SK-N-SH treated with all-trans-retinoic acid at 6 μM for 48 hours (cell line): ENCODE results near the gene FCN2.

Source experiments
- ATAC-seq: fragments of 200-7000 bp; cut with Tn5 transposase; 3 replicates; pipeline ENCODE4 v1.9.1; 2020; ENCODE audit warnings: mild to moderate bottlenecking, moderate library complexity
- ARNTL ChIP-seq: fragments of 450-650 bp; formaldehyde crosslinking; IDR thresholded peaks from 2 replicates; pipeline ENCODE4 v1.5.0; 2020; ENCODE audit warnings: low read depth, mild to moderate bottlenecking, moderate library complexity, borderline replicate concordance
- BACH2 ChIP-seq: fragments of 250-450 bp; sonication (Bioruptor Pico); IDR thresholded peaks from 2 replicates; pipeline ENCODE4 v1.9.0; 2021; ENCODE audit warnings: mild to moderate bottlenecking, borderline replicate concordance
- CSDC2 ChIP-seq: fragments of 250-450 bp; sonication (Bioruptor Pico); IDR thresholded peaks from 2 replicates; pipeline ENCODE4 v1.5.0; 2020; ENCODE audit warnings: mild to moderate bottlenecking, moderate library complexity
- ESRRG ChIP-seq: fragments of 250-450 bp; sonication (Bioruptor Pico); IDR thresholded peaks from 2 replicates; pipeline ENCODE4 v1.6.1; 2021; ENCODE audit warnings: mild to moderate bottlenecking
- GLIS3 ChIP-seq: fragments of 250-450 bp; sonication (Bioruptor Pico); IDR thresholded peaks from 2 replicates; pipeline ENCODE4 v1.5.0; 2020; ENCODE audit warnings: mild to moderate bottlenecking, moderate library complexity
- OSR1 ChIP-seq: fragments of 250-450 bp; sonication (Bioruptor Pico); IDR thresholded peaks from 2 replicates; pipeline ENCODE4 v1.8.0; 2022; ENCODE audit warnings: moderate library complexity, mild to moderate bottlenecking, inconsistent platforms
- PATZ1 ChIP-seq: fragments of 250-450 bp; sonication (Bioruptor Pico); IDR thresholded peaks from 2 replicates; pipeline ENCODE4 v1.8.0; 2020; ENCODE audit warnings: mild to moderate bottlenecking, moderate library complexity, borderline replicate concordance
- POU6F1 ChIP-seq: fragments of 250-450 bp; sonication (Bioruptor Pico); IDR thresholded peaks from 2 replicates; pipeline ENCODE4 v1.8.0; 2021; ENCODE audit warnings: low read depth, mild to moderate bottlenecking, moderate library complexity, borderline replicate concordance
- PPARA ChIP-seq: fragments of 250-450 bp; sonication (Bioruptor Pico); IDR thresholded peaks from 2 replicates; pipeline ENCODE4 v1.5.0; 2020; ENCODE audit warnings: mild to moderate bottlenecking, borderline replicate concordance
- RARB ChIP-seq: fragments of 250-450 bp; sonication (Bioruptor Pico); IDR thresholded peaks from 2 replicates; pipeline ENCODE4 v1.8.0; 2021; ENCODE audit warnings: mild to moderate bottlenecking, moderate library complexity
- SNAI2 ChIP-seq: fragments of 250-450 bp; sonication (Bioruptor Pico); IDR thresholded peaks from 2 replicates; pipeline ENCODE4 v1.5.0; 2020; ENCODE audit warnings: mild to moderate bottlenecking, moderate library complexity
- TCF4 ChIP-seq: fragments of 250-450 bp; sonication (Bioruptor Pico); IDR thresholded peaks from 2 replicates; pipeline ENCODE4 v1.8.0; 2021; ENCODE audit warnings: mild to moderate bottlenecking, moderate library complexity, borderline replicate concordance
- TOX ChIP-seq: fragments of 250-450 bp; sonication (Bioruptor Pico); IDR thresholded peaks from 2 replicates; pipeline ENCODE4 v1.8.0; 2021; ENCODE audit warnings: mild to moderate bottlenecking, moderate library complexity, borderline replicate concordance
- ZC3H10 ChIP-seq: fragments of 250-450 bp; sonication (Bioruptor Pico); IDR thresholded peaks from 2 replicates; pipeline ENCODE4 v1.5.1; 2021; ENCODE audit warnings: mild to moderate bottlenecking, moderate library complexity
- ZFP3 ChIP-seq: fragments of 250-450 bp; sonication (Bioruptor Pico); IDR thresholded peaks from 2 replicates; pipeline ENCODE4 v1.5.0; 2020; ENCODE audit warnings: mild to moderate bottlenecking, moderate library complexity
- ZFP30 ChIP-seq: fragments of 450-650 bp; formaldehyde crosslinking; IDR thresholded peaks from 2 replicates; pipeline ENCODE4 v1.5.0; 2022; ENCODE audit warnings: mild to moderate bottlenecking, moderate library complexity
- ZNF565 ChIP-seq: fragments of 450-650 bp; formaldehyde crosslinking; conservative IDR thresholded peaks from 2 replicates; pipeline ENCODE4 v1.5.0; 2020; ENCODE audit warnings: low read depth, mild to moderate bottlenecking, moderate library complexity
- ZNF70 ChIP-seq: fragments of 450-650 bp; formaldehyde crosslinking; IDR thresholded peaks from 2 replicates; pipeline ENCODE4 v1.5.0; 2020; ENCODE audit warnings: mild to moderate bottlenecking, moderate library complexity
- ZNF8 ChIP-seq: fragments of 450-650 bp; formaldehyde crosslinking; IDR thresholded peaks from 2 replicates; pipeline ENCODE4 v1.5.0; 2020; ENCODE audit warnings: mild to moderate bottlenecking, moderate library complexity
- TF ChIP-seq, protein P1 (sequence below): fragments of 250-450 bp; sonication (Bioruptor Pico); IDR thresholded peaks from 2 replicates; pipeline ENCODE4 v1.5.1; 2020; ENCODE audit warnings: low read depth, mild to moderate bottlenecking, moderate library complexity
- TF ChIP-seq, protein P2 (sequence below): fragments of 250-450 bp; sonication (Bioruptor Pico); IDR thresholded peaks from 2 replicates; pipeline ENCODE4 v1.5.0; 2020; ENCODE audit warnings: mild to moderate bottlenecking, moderate library complexity

Gene FCN2

DNA sequence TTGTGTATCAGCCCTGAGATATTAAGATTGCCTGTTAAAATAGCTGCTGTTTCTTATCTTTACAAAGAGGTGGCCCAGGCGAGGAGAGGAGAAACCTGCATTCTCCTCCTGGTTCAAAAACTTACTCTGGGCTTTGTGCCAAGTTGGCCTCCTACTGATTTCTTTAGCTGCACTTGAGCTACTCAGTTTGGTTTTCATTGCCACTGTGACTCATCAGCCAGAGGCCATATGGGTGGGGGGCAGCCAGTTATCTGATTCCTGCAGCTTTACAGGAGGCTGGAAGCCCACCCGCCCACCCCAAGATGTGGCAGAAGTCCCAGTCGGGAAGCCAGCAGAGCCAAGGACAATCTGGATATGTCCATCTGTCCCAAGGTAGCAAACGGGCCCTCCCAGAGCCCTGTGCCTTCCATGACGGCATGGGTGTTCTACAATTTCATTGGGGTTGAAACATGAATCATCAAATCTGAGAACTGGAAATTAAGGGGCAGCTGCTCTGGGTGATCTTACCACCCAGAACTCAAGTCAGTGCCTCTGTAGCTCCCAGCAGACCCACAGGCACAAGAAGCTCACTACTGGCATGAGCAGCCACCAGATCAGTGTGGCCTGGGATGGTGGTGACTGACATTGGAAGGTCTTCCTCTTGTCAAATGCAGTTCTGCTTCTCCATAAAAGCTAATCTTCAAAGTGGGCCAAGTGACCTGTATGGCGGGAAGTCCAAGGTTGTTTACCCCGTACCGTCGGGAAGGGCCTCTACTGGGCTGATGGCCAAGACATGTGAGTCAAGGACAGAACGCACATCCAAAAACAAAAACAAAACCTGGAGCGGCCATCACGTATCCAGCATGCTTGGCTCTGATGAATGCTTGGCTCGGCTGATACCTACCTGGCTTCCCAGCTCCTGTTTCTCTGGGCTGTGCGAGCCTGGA, 15.6 kb downstream of the FCN2 start:
- no peak for TF ChIP-seq TCF4
- TF ChIP-seq GLIS3 (CRISPR knock-in tag), result no peak
- no peak for TF ChIP-seq OSR1 (CRISPR knock-in tag)
- no peak for TF ChIP-seq BACH2
- TF ChIP-seq, protein P1, sequence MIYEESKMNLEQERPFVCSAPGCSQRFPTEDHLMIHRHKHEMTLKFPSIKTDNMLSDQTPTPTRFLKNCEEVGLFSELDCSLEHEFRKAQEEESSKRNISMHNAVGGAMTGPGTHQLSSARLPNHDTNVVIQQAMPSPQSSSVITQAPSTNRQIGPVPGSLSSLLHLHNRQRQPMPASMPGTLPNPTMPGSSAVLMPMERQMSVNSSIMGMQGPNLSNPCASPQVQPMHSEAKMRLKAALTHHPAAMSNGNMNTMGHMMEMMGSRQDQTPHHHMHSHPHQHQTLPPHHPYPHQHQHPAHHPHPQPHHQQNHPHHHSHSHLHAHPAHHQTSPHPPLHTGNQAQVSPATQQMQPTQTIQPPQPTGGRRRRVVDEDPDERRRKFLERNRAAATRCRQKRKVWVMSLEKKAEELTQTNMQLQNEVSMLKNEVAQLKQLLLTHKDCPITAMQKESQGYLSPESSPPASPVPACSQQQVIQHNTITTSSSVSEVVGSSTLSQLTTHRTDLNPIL, result no peak
- TF ChIP-seq, protein P2, sequence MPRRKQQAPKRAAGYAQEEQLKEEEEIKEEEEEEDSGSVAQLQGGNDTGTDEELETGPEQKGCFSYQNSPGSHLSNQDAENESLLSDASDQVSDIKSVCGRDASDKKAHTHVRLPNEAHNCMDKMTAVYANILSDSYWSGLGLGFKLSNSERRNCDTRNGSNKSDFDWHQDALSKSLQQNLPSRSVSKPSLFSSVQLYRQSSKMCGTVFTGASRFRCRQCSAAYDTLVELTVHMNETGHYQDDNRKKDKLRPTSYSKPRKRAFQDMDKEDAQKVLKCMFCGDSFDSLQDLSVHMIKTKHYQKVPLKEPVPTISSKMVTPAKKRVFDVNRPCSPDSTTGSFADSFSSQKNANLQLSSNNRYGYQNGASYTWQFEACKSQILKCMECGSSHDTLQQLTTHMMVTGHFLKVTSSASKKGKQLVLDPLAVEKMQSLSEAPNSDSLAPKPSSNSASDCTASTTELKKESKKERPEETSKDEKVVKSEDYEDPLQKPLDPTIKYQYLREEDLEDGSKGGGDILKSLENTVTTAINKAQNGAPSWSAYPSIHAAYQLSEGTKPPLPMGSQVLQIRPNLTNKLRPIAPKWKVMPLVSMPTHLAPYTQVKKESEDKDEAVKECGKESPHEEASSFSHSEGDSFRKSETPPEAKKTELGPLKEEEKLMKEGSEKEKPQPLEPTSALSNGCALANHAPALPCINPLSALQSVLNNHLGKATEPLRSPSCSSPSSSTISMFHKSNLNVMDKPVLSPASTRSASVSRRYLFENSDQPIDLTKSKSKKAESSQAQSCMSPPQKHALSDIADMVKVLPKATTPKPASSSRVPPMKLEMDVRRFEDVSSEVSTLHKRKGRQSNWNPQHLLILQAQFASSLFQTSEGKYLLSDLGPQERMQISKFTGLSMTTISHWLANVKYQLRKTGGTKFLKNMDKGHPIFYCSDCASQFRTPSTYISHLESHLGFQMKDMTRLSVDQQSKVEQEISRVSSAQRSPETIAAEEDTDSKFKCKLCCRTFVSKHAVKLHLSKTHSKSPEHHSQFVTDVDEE (CRISPR knock-in tag), result no peak
- TF ChIP-seq CSDC2 (CRISPR knock-in tag), result no peak
- TF ChIP-seq ZFP3 (CRISPR knock-in tag), result no peak
- TF ChIP-seq ARNTL, result no peak
- no peak for TF ChIP-seq PATZ1 (CRISPR knock-in tag)
- no peak for TF ChIP-seq ZNF70 (CRISPR knock-in tag)
- TF ChIP-seq RARB (CRISPR knock-in tag), result no peak
- no peak for TF ChIP-seq ZNF565
- TF ChIP-seq PPARA (CRISPR knock-in tag), result no peak
- no peak for TF ChIP-seq SNAI2 (CRISPR knock-in tag)
- no peak for TF ChIP-seq POU6F1 (CRISPR knock-in tag)
- no peak for TF ChIP-seq ZNF8 (CRISPR knock-in tag)
- peak; percentile 80 for ATAC-seq

DNA sequence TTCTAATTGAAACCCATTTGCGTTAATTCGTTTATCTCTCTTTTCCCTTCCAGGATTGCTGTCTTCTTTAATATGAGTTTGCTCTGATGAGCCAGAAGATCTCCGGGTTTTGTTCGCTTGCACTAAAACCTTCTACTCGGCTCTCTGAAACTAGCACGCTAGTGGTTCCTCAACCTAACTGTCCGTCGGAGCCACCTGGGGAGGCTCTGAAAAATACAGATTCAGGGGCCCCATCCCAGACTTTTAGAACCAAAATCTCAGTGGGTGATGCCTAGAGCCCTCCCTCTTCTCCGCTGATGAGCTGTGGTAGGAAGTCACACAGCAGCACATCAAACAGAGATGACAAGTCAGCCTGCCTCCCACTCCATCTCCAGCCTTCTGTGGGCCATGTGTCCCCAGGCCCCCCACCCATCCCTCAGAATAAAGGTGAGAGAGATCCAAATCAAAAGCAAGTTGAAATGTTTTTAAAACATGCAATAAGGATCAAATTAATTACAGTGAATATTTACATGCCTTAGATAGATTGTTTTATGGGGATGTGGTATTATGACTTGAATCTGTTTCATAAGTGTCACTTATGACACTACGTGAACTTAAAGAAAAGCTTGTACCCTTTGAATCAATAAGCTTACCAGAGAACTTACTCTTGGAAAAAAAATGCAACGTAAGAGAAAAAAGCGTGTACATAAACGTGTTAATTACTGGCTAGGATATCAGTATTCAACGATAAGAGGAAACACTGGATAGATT, 16.4 kb downstream of the FCN2 start:
- TF ChIP-seq ZFP30 (CRISPR knock-in tag), result no peak
- no peak for TF ChIP-seq POU6F1 (CRISPR knock-in tag)
- no peak for TF ChIP-seq GLIS3 (CRISPR knock-in tag)
- TF ChIP-seq PATZ1 (CRISPR knock-in tag), result no peak
- no peak for TF ChIP-seq ZC3H10 (CRISPR knock-in tag)
- TF ChIP-seq CSDC2 (CRISPR knock-in tag), result no peak
- no peak for TF ChIP-seq BACH2
- TF ChIP-seq, protein P1, result no peak
- no peak for TF ChIP-seq SNAI2 (CRISPR knock-in tag)
- TF ChIP-seq, protein P2 (CRISPR knock-in tag), result no peak
- no peak for TF ChIP-seq RARB (CRISPR knock-in tag)
- TF ChIP-seq ESRRG (CRISPR knock-in tag), result no peak
- TF ChIP-seq TOX (CRISPR knock-in tag), result no peak
- no peak for TF ChIP-seq PPARA (CRISPR knock-in tag)

More for the DNA sequence above, 16.4 kb downstream of the FCN2 start:
- ATAC-seq, result no peak
